Measurements from ENCODE around the gene EXOC5.

Gene EXOC5

DNA sequence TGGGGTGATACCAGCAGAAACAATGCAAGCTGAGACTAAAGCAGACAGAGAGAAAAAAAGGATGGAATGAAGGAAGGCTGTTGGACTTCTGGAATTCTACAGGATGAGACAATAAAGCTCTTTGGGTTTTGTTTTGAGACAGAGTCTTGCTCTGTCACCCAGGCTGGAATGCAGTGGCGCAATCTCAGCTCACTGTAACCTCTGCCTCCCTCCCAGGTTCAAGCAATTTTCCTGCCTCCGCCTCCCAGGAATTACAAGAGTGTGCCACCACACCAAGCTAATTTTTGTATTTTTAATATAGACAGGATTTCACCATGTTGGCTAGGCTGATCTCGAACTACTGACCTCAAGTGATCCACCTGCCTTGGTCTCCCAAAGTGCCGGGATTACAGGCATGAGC lies 115.4 kb downstream of the EXOC5 start:
- DNase-seq = no peak
